ENCODE data around the gene LLPH. TPM values are rescaled to one million over a fixed set of nuclear protein-coding genes. Genes with fewer than 3 reads are reported as not detected.

LLPH gene
- polyA plus RNA-seq, 1 of the 3 experiments (the other 2 are of a cell fraction) = 7.4 TPM

GRCh38 chr12:66077542-66077941 lies 53.0 kb downstream of the LLPH start:
- H2AFZ ChIP-seq (ENCODE audit: low read depth) = no peak overlapping the region
- H3K9ac ChIP-seq = no peak overlapping the region
- no peak for TF ChIP-seq PBX3 (IDR thresholded peaks at IDR 0.05)
- TF ChIP-seq SIN3A (IDR thresholded peaks at IDR 0.05; ENCODE audit: borderline replicate concordance, low read depth, low read length) = no peak
- H3K79me2 ChIP-seq (ENCODE audit: insufficient read depth) = no peaks in the 10 kb centered on the region
- ChIA-PET POLR2A (no interaction called here), CTCF (interaction anchor here (0.8 to 1.8 kb wide), 3 partner anchors 11 to 30 kb away, joined by 3 to 4 read pairs (median 3); no protein-coding TSS in a partner anchor)
- H3K4me1 ChIP-seq (ENCODE audit: control insufficient read depth in 1 of 2, insufficient read depth in 2 of 2, low read depth in 1 of 2, low read length in 1 of 2) = no peaks in the 10 kb centered on the region
- no peak for DNase-seq
- no peak overlapping the region for H3K4me2 ChIP-seq
- no peaks in the 10 kb centered on the region for H3K9me2 ChIP-seq
- H3K9me3 ChIP-seq = no peaks in the 10 kb centered on the region
- no peaks in the 10 kb centered on the region for H3K36me3 ChIP-seq (replicated peaks in 1 of 2; ENCODE audit: control insufficient read depth in 1 of 2, insufficient read depth in 2 of 2, low read length in 1 of 2)
- no peak overlapping the region for H3K27ac ChIP-seq (ENCODE audit: low read depth in 2 of 2, low read length in 1 of 2)
- 12% methylated on average over 1 of the region's 1 CpG for WGBS (ENCODE audit: low lambda C conversion rate)
- peaks cover 8% of the 10 kb centered on the region; the same call in 1 of the 2 replicates for H3K27me3 ChIP-seq (ENCODE audit: insufficient read depth)
- no peak overlapping the region for H3K4me3 ChIP-seq (ENCODE audit: low read depth in 2 of 2, low read length in 1 of 2)
- no peaks in the 10 kb centered on the region for H4K20me1 ChIP-seq (ENCODE audit: insufficient read depth)
- H3F3A ChIP-seq (replicated peaks; ENCODE audit: insufficient read depth) = no peaks in the 10 kb centered on the region

DNA sequence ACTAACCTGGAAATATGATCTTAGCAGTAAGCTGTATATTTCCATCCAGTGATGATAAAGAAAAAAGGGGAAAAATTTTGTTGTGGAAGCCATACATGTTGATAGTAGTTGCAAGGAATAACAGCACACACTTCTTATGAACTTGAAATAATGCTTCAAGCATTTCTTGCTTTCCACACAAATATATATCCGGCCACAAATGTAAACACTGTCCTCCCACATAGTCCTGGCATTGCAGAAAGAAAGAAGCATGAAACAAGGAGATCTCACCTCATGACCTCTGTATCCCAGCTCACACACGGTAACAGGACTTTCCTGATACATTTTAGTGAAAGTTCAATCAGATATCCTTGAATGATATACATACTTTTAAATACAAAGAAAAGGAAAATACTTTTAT lies 56.0 kb downstream of the LLPH start:
- H2AFZ ChIP-seq (ENCODE audit: low read depth) = no peak overlapping the region
- no peak overlapping the region for H3K9ac ChIP-seq
- no peaks in the 10 kb centered on the region for H3K79me2 ChIP-seq (ENCODE audit: insufficient read depth)
- H3F3A ChIP-seq (replicated peaks; ENCODE audit: insufficient read depth) = no peaks in the 10 kb centered on the region
- CTCF ChIA-PET = interaction anchor here (1.9 kb wide), 1 partner anchor 14 kb away, joined by 5 read pairs; no protein-coding TSS in a partner anchor
- H4K20me1 ChIP-seq (ENCODE audit: insufficient read depth) = no peaks in the 10 kb centered on the region
- no peak overlapping the region for H3K27ac ChIP-seq (ENCODE audit: low read depth in 2 of 2, low read length in 1 of 2)
- H3K9me3 ChIP-seq = no peaks in the 10 kb centered on the region
- no peak overlapping the region for H3K4me2 ChIP-seq
- POLR2A ChIA-PET = no interaction called here
- DNase-seq = no peak
- no peaks in the 10 kb centered on the region for H3K9me2 ChIP-seq
- TF ChIP-seq NFIC (IDR thresholded peaks at IDR 0.05; ENCODE audit: borderline replicate concordance) = no peak
- no peak for TF ChIP-seq TAF1 (IDR thresholded peaks at IDR 0.05; ENCODE audit: borderline replicate concordance, low read depth, low read length)
- no peak for TF ChIP-seq ELF1 (IDR thresholded peaks at IDR 0.05)
- no peak for TF ChIP-seq RCOR1 (IDR thresholded peaks at IDR 0.05; ENCODE audit: low read length)
- no peak for TF ChIP-seq JUND (IDR thresholded peaks at IDR 0.05)
- H3K36me3 ChIP-seq (replicated peaks in 1 of 2; ENCODE audit: control insufficient read depth in 1 of 2, insufficient read depth in 2 of 2, low read length in 1 of 2) = no peaks in the 10 kb centered on the region
- H3K27me3 ChIP-seq (ENCODE audit: insufficient read depth) = peaks cover 8% of the 10 kb centered on the region; the same call in 1 of the 2 replicates
- H3K4me1 ChIP-seq (ENCODE audit: control insufficient read depth in 1 of 2, insufficient read depth in 2 of 2, low read depth in 1 of 2, low read length in 1 of 2) = 0 out of 4 replicates have a peak, but pooled peaks cover 0 to 4% of the 10 kb centered on the region in 2 experiments
- H3K4me3 ChIP-seq (ENCODE audit: low read depth in 2 of 2, low read length in 1 of 2) = no peak overlapping the region
- WGBS (ENCODE audit: low lambda C conversion rate) = 18% methylated on average over 2 of the region's 2 CpGs

DNA sequence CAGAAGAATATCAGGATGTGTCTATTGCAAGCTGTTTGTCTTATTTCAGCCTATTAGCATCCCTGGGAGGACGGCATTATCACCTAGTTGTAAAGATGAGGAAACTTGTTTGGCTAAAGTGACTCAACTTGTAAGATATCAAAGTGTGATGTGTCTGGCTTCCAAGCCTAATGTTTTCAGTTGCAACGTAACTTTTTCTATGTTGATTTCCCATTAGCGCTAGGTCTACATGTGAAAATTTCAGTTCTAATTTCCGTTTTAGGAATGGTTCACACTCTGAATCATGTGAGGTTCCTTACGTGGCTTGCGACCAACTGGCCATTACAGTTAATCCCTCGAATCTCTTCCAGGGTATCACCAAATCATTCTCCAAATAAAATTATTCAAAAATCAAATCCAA lies 58.0 kb downstream of the LLPH start:
- H3K9ac ChIP-seq = no peak overlapping the region
- POLR2A ChIA-PET = no interaction called here
- peaks cover 2% of the 10 kb centered on the region for H3F3A ChIP-seq (replicated peaks; ENCODE audit: insufficient read depth)
- H2AFZ ChIP-seq (ENCODE audit: low read depth) = no peak overlapping the region
- H3K79me2 ChIP-seq (ENCODE audit: insufficient read depth) = no peaks in the 10 kb centered on the region
- H3K9me3 ChIP-seq = no peaks in the 10 kb centered on the region
- no peaks in the 10 kb centered on the region for H3K36me3 ChIP-seq (replicated peaks in 1 of 2; ENCODE audit: control insufficient read depth in 1 of 2, insufficient read depth in 2 of 2, low read length in 1 of 2)
- H3K27me3 ChIP-seq (ENCODE audit: insufficient read depth) = peaks cover 4% of the 10 kb centered on the region; the same call in 1 of the 2 replicates
- CTCF ChIA-PET = interaction anchor here (0.9 kb wide), 1 partner anchor 27 kb away, joined by 3 read pairs; no protein-coding TSS in a partner anchor
- no peak overlapping the region for H3K27ac ChIP-seq (ENCODE audit: low read depth in 2 of 2, low read length in 1 of 2)
- no peak overlapping the region for H3K4me2 ChIP-seq
- WGBS (ENCODE audit: low lambda C conversion rate) = 27% methylated on average over 7 of the region's 7 CpGs
- TF ChIP-seq FOXM1 (IDR thresholded peaks at IDR 0.05; ENCODE audit: low read depth) (no peak), ZBTB33 (IDR thresholded peaks at IDR 0.05; ENCODE audit: borderline replicate concordance, low read depth) (no peak), JUND (IDR thresholded peaks at IDR 0.05) (no peak), TCF12 (IDR thresholded peaks at IDR 0.05) (no peak), RCOR1 (IDR thresholded peaks at IDR 0.05; ENCODE audit: low read length) (no peak)
- TF ChIP-seq, protein P1, sequence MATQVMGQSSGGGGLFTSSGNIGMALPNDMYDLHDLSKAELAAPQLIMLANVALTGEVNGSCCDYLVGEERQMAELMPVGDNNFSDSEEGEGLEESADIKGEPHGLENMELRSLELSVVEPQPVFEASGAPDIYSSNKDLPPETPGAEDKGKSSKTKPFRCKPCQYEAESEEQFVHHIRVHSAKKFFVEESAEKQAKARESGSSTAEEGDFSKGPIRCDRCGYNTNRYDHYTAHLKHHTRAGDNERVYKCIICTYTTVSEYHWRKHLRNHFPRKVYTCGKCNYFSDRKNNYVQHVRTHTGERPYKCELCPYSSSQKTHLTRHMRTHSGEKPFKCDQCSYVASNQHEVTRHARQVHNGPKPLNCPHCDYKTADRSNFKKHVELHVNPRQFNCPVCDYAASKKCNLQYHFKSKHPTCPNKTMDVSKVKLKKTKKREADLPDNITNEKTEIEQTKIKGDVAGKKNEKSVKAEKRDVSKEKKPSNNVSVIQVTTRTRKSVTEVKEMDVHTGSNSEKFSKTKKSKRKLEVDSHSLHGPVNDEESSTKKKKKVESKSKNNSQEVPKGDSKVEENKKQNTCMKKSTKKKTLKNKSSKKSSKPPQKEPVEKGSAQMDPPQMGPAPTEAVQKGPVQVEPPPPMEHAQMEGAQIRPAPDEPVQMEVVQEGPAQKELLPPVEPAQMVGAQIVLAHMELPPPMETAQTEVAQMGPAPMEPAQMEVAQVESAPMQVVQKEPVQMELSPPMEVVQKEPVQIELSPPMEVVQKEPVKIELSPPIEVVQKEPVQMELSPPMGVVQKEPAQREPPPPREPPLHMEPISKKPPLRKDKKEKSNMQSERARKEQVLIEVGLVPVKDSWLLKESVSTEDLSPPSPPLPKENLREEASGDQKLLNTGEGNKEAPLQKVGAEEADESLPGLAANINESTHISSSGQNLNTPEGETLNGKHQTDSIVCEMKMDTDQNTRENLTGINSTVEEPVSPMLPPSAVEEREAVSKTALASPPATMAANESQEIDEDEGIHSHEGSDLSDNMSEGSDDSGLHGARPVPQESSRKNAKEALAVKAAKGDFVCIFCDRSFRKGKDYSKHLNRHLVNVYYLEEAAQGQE (IDR thresholded peaks at IDR 0.05; ENCODE audit: low read depth, low read length) = no peak
- DNase-seq = no peak
- no peaks in the 10 kb centered on the region for H3K9me2 ChIP-seq
- no peaks in the 10 kb centered on the region for H4K20me1 ChIP-seq (ENCODE audit: insufficient read depth)
- no peak overlapping the region for H3K4me3 ChIP-seq (ENCODE audit: low read depth in 2 of 2, low read length in 1 of 2)
- H3K4me1 ChIP-seq (ENCODE audit: control insufficient read depth in 1 of 2, insufficient read depth in 2 of 2, low read depth in 1 of 2, low read length in 1 of 2) = 0 out of 4 replicates have a peak, but pooled peaks cover 0 to 6% of the 10 kb centered on the region in 2 experiments

Data from SK-N-SH (cell line).